IMR-90 (cell line): ENCODE results near the gene HMG20A. TPM values are rescaled to one million over a fixed set of nuclear protein-coding genes. Genes with fewer than 3 reads are reported as not detected.
A peak's percentile ranks its signal among the peaks of the same experiment; 100 is the strongest.

Experiments
- ATAC-seq: fragments of 200-7000 bp; cut with Tn5 transposase; 2 replicates; pipeline ENCODE4 v1.9.1; 2020; ENCODE audit warnings: low read depth, mild to moderate bottlenecking, moderate library complexity
- BruUV-seq: library from RNA; stranded (reverse); fragments of 400-500 nt; replicated peaks from 2 replicates; lab custom pipeline; 2021; lab: Mats Ljungman, UMichigan
- CTCF ChIA-PET: fragments of 300-600 bp; formaldehyde crosslinking; extraction: SDS; loops from one replicate; lab custom pipeline; 2021; ENCODE audit warnings: antibody characterized with exemption; lab: Yijun Ruan, JAX
- POLR2A ChIA-PET: fragments of 300-600 bp; sonication (Branson Sonifier 250); formaldehyde crosslinking; loops from one replicate; lab custom pipeline; 2022; ENCODE audit warnings: antibody characterized with exemption; ENCODE audit not compliant: unreplicated experiment; lab: Charles Lee
- DNase-seq: peaks from one replicate; pipeline ENCODE4 v3.0.0; 2013
- H2AFZ ChIP-seq: replicated peaks from 2 replicates; pipeline ENCODE3; 2013; ENCODE audit warnings: low read length, mild to moderate bottlenecking; ENCODE audit not compliant: poor library complexity
- H2AK5ac ChIP-seq: 2 replicates; pipeline ENCODE4 v1.6.1; 2013; ENCODE audit warnings: low read depth, low read length, inconsistent platforms
- H2AK9ac ChIP-seq: replicated peaks from 2 replicates; pipeline ENCODE3; 2013; ENCODE audit warnings: mild to moderate bottlenecking, low read depth, low read length, moderate library complexity; ENCODE audit not compliant: poor library complexity
- H2BK120ac ChIP-seq: 2 replicates; pipeline ENCODE4 v1.6.1; 2013; ENCODE audit warnings: low read depth, low read length, inconsistent platforms
- H2BK15ac ChIP-seq: 3 replicates; pipeline ENCODE4 v1.6.1; 2013; ENCODE audit warnings: low read depth, low read length, inconsistent platforms
- H2BK20ac ChIP-seq: 2 replicates; pipeline ENCODE4 v1.6.1; 2013; ENCODE audit warnings: low read depth, mild to moderate bottlenecking, inconsistent platforms, low read length, moderate library complexity
- H2BK5ac ChIP-seq: 2 replicates; pipeline ENCODE4 v1.6.1; 2013; ENCODE audit warnings: mild to moderate bottlenecking, low read depth, low read length, inconsistent platforms; ENCODE audit not compliant: poor library complexity, severe bottlenecking
- H3K14ac ChIP-seq: replicated peaks from 2 replicates; pipeline ENCODE4 v1.6.1; 2013; ENCODE audit warnings: low read depth, low read length, inconsistent platforms
- H3K18ac ChIP-seq: 2 replicates; pipeline ENCODE4 v1.6.1; 2013; ENCODE audit warnings: low read depth, low read length, control low read depth
- H3K23ac ChIP-seq: 2 replicates; pipeline ENCODE4 v1.6.1; 2013; ENCODE audit warnings: low read depth, low read length, inconsistent platforms
- H3K27ac ChIP-seq: 2 replicates; pipeline ENCODE4 v1.5.1; 2013; ENCODE audit warnings: mild to moderate bottlenecking, control low read depth, low read length; ENCODE audit not compliant: insufficient read depth
- H3K27me3 ChIP-seq: 2 replicates; pipeline ENCODE4 v1.6.1; 2013; ENCODE audit warnings: low read length; ENCODE audit not compliant: control insufficient read depth, insufficient read depth
- H3K36me3 ChIP-seq: 2 replicates; pipeline ENCODE4 v1.6.1; 2013; ENCODE audit warnings: low read length, mixed read lengths; ENCODE audit not compliant: control insufficient read depth, insufficient read depth
- H3K4ac ChIP-seq: 2 replicates; pipeline ENCODE4 v1.6.1; 2013; ENCODE audit warnings: low read depth, low read length, inconsistent platforms
- H3K4me1 ChIP-seq: 2 replicates; pipeline ENCODE4 v1.6.1; 2013; ENCODE audit warnings: low read length, mixed read lengths; ENCODE audit not compliant: control insufficient read depth, insufficient read depth
- H3K4me2 ChIP-seq: 2 replicates; pipeline ENCODE4 v1.6.1; 2013; ENCODE audit warnings: low read depth, mild to moderate bottlenecking, control low read depth, low read length, moderate library complexity
- H3K4me3 ChIP-seq: 2 replicates; pipeline ENCODE4 v1.5.1; 2013; ENCODE audit warnings: low read depth, mild to moderate bottlenecking, control low read depth, low read length, moderate library complexity; ENCODE audit not compliant: insufficient read depth
- H3K56ac ChIP-seq: 2 replicates; pipeline ENCODE4 v1.6.1; 2013; ENCODE audit warnings: low read length, inconsistent platforms; ENCODE audit not compliant: insufficient read depth; ENCODE audit errors: extremely low read depth
- H3K79me1 ChIP-seq, 2 experiments: 2 replicates each; pipeline ENCODE4 v1.6.1; 2013; ENCODE audit warnings: low read length in 2 of 2, inconsistent platforms in 1 of 2, low read depth in 1 of 2
- H3K9ac ChIP-seq: 2 replicates; pipeline ENCODE4 v1.6.1; 2013; ENCODE audit warnings: low read depth, low read length, control low read depth
- H3K9me1 ChIP-seq: 2 replicates; pipeline ENCODE4 v1.6.1; 2013; ENCODE audit warnings: low read length, inconsistent platforms; ENCODE audit not compliant: insufficient read depth
- H3K9me3 ChIP-seq: 2 replicates; pipeline ENCODE4 v1.6.1; 2013; ENCODE audit warnings: low read length; ENCODE audit not compliant: control insufficient read depth, insufficient read depth
- H4K20me1 ChIP-seq: 2 replicates; pipeline ENCODE4 v1.6.1; 2013; ENCODE audit warnings: low read length, inconsistent platforms; ENCODE audit not compliant: insufficient read depth
- H4K5ac ChIP-seq: 2 replicates; pipeline ENCODE4 v1.6.1; 2013; ENCODE audit warnings: mild to moderate bottlenecking, low read depth, low read length, control low read depth
- H4K8ac ChIP-seq, 2 experiments: 2 replicates each; pipeline ENCODE4 v1.6.1; 2013; ENCODE audit warnings: low read depth in 2 of 2, low read length in 2 of 2, control low read depth in 1 of 2, inconsistent platforms in 1 of 2
- H4K91ac ChIP-seq: 2 replicates; pipeline ENCODE4 v1.6.1; 2013; ENCODE audit warnings: low read depth, low read length, inconsistent platforms; ENCODE audit not compliant: insufficient read depth
- CEBPB ChIP-seq: IDR thresholded peaks from 2 replicates; pipeline ENCODE4 v1.6.1; 2012; ENCODE audit warnings: low read depth, low read length, improper control_type of control experiment
- MXI1 ChIP-seq: IDR thresholded peaks from 2 replicates; pipeline ENCODE4 v1.6.1; 2012; ENCODE audit warnings: low read depth, mild to moderate bottlenecking, low read length, moderate library complexity, borderline replicate concordance
- WGBS, 2 experiments: methylation state at CpG; one replicate each; pipeline versions ENCODE4 v1.1.5 to v1.1.7; 2013; ENCODE audit warnings: missing lambda C conversion rate in 2 of 2; ENCODE audit not compliant: insufficient read length in 1 of 2; ENCODE audit errors: extremely low coverage in 2 of 2; 5-methylcytosine and 5-hydroxymethylcytosine counted together
- dilution Hi-C: fragments of 300-500 bp; cut with HindIII; formaldehyde crosslinking; loops from one replicate; pipeline ENCODE4 v1.14.3; 2018; ENCODE audit warnings: low sequenced_read_pairs; ENCODE audit not compliant: unreplicated experiment
- in situ Hi-C: fragments of 300-500 bp; cut with MboI; formaldehyde crosslinking; loops from 3 replicates; pipeline ENCODE4 v1.14.3; 2019; ENCODE audit warnings: low sequenced_read_pairs, inconsistent platforms, mixed read lengths
- intact Hi-C: fragments of 100-400 bp; cut with micrococcal nuclease; formaldehyde crosslinking; loops from 2 replicates; pipeline ENCODE4 v1.10.0; 2022
- polyA plus RNA-seq, 3 experiments: library from polyadenylated mRNA; depleted of rRNA; stranded (reverse); fragments of >200 nt; gene quantifications; 2 replicates each; pipeline ENCODE4 v1.2.3, GENCODE V29; 2012; ENCODE audit warnings: low replicate concordance in 1 of 3
- total RNA-seq: library from RNA; depleted of rRNA; stranded (reverse); fragments of >200 nt; gene quantifications from 2 replicates; pipeline ENCODE4 v1.2.3, GENCODE V29; 2012

HMG20A gene
- total and polyA plus RNA-seq, 2 of the 4 experiments (the other 2 are of a cell fraction) = 22.3 to 25.3 TPM

DNA sequence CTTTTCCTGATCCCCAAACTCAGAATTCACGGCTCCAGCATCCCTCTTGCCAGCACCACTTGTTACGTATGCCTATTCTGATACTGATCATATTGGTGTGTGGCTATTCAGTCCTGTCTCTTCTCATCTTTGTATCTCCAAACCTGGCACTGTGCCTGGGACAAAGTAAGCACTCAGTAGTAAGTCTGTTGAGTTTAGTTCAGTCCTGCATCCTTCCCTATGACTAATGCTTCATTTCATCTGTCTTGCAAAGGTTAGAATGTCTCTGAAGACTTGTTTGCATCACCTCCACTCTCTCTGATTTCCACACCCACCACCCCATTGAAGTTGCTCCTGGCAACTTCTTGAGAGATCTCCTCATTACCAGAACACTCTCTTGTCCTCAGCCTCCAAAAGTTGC lies 80.3 kb downstream of the HMG20A start:
- WGBS, 2 experiments = no CpG with 5 or more reads among the region's 2 CpGs
- no peak overlapping the region for H3K18ac ChIP-seq
- no peak overlapping the region; the same call in 2 of the 3 replicates for H2BK15ac ChIP-seq
- H2BK20ac ChIP-seq = no peak overlapping the region
- no peaks in the 10 kb centered on the region for H3K27me3 ChIP-seq
- no peak overlapping the region for H2AFZ ChIP-seq
- 0 out of 2 replicates have a peak overlapping the region, but pooled peaks have one; percentile 2 for H3K23ac ChIP-seq
- no peak overlapping the region for H3K27ac ChIP-seq
- no peak overlapping the region for H4K8ac ChIP-seq
- H2AK9ac ChIP-seq = no peak overlapping the region
- DNase-seq (peak; percentile 77), ATAC-seq (peak; percentile 2; the same call in 1 of the 2 replicates)
- peaks cover 21% of the 10 kb centered on the region for H3K4me1 ChIP-seq
- no peak overlapping the region for H2BK120ac ChIP-seq
- peaks cover 5% of the 10 kb centered on the region; the same call in 1 of the 2 replicates for H3K9me1 ChIP-seq
- no peak overlapping the region for H3K4ac ChIP-seq
- no peaks in the 10 kb centered on the region for H3K9me3 ChIP-seq
- ChIA-PET POLR2A (interaction anchor here (0.6 kb wide), 1 partner anchor 362 kb away, joined by 4 read pairs; no protein-coding TSS in a partner anchor), CTCF (no interaction called here)
- peaks cover 0 to 6% of the 10 kb centered on the region in 2 experiments; a peak in 2 of 4 replicates for H3K79me1 ChIP-seq
- no peak overlapping the region for H3K9ac ChIP-seq
- no peak overlapping the region for H2BK5ac ChIP-seq
- no peaks in the 10 kb centered on the region for H3K36me3 ChIP-seq
- intact Hi-C loops = no loop called here
- no peak overlapping the region for H4K5ac ChIP-seq
- no peaks in the 10 kb centered on the region for H4K20me1 ChIP-seq
- no peak overlapping the region for H3K14ac ChIP-seq
- TF ChIP-seq MXI1 (no peak), CEBPB (peak; percentile 60; the same call in 1 of the 2 replicates)
- H4K91ac ChIP-seq = no peak overlapping the region
- H3K4me2 ChIP-seq = no peak overlapping the region
- H2AK5ac ChIP-seq = peak overlapping the region; percentile 5; the same call in 1 of the 2 replicates
- dilution Hi-C loops = no loop called here
- H3K56ac ChIP-seq = no peak overlapping the region
- H3K4me3 ChIP-seq = no peak overlapping the region
- in situ Hi-C loops = no loop called here
- no TSS peak for BruUV-seq
